HepG2 (cell line): Measurements from ENCODE around the gene MTHFS. TPM values are rescaled to one million over a fixed set of nuclear protein-coding genes. Genes with fewer than 3 reads are reported as not detected.

Experiments used
- BRF2 ChIP-seq: sonication (generic); formaldehyde crosslinking; IDR thresholded peaks from 2 replicates; pipeline ENCODE4 v1.8.1; 2022; ENCODE audit warnings: mild to moderate bottlenecking, missing genetic modification reagents
- DNMT3B ChIP-seq: conservative IDR thresholded peaks from 2 replicates; pipeline ENCODE4 v1.6.1; 2016; ENCODE audit warnings: missing biosample characterization, control low read depth
- ELF4 ChIP-seq: sonication (generic); formaldehyde crosslinking; IDR thresholded peaks from 2 replicates; pipeline ENCODE4 v1.5.0; 2020; ENCODE audit warnings: missing genetic modification reagents, mild to moderate bottlenecking, moderate library complexity, borderline replicate concordance
- HNRNPL ChIP-seq: fragments of 200-400 bp; formaldehyde crosslinking; IDR thresholded peaks from 2 replicates; pipeline ENCODE4 v1.6.1; 2017; ENCODE audit warnings: mild to moderate bottlenecking, low read depth, low read length
- HNRNPLL ChIP-seq: fragments of 200-400 bp; formaldehyde crosslinking; IDR thresholded peaks from 2 replicates; pipeline ENCODE4 v1.6.1; 2017; ENCODE audit warnings: mild to moderate bottlenecking, low read depth, low read length; ENCODE audit not compliant: poor library complexity, severe bottlenecking
- IKZF4 ChIP-seq: sonication (generic); formaldehyde crosslinking; IDR thresholded peaks from 2 replicates; pipeline ENCODE4 v1.5.1; 2020; ENCODE audit warnings: borderline replicate concordance, mild to moderate bottlenecking, low read depth, missing genetic modification reagents; ENCODE audit errors: not compliant biosample characterization
- ISX ChIP-seq: sonication (generic); formaldehyde crosslinking; conservative IDR thresholded peaks from 2 replicates; pipeline ENCODE4 v1.5.0; 2020; ENCODE audit warnings: missing genetic modification reagents
- POGZ ChIP-seq: sonication (generic); formaldehyde crosslinking; IDR thresholded peaks from 2 replicates; pipeline ENCODE4 v1.4.0; 2020; ENCODE audit warnings: mild to moderate bottlenecking, missing genetic modification reagents
- RNF2 ChIP-seq: fragments of 450-650 bp; conservative IDR thresholded peaks from 2 replicates; pipeline ENCODE4 v1.6.1; 2016; ENCODE audit warnings: low read depth
- SNAPC4 ChIP-seq: sonication (generic); formaldehyde crosslinking; IDR thresholded peaks from 2 replicates; pipeline ENCODE4 v1.4.0; 2020; ENCODE audit warnings: mild to moderate bottlenecking, missing genetic modification reagents
- SP5 ChIP-seq: IDR thresholded peaks from 2 replicates; pipeline ENCODE4 v1.6.1; 2016; ENCODE audit warnings: low read depth, borderline replicate concordance
- TOPORS ChIP-seq: sonication (generic); formaldehyde crosslinking; IDR thresholded peaks from 2 replicates; pipeline ENCODE4 v1.8.0; 2023; ENCODE audit warnings: mild to moderate bottlenecking, missing genetic modification reagents
- TRIM22 ChIP-seq: fragments of 450-650 bp; IDR thresholded peaks from 2 replicates; pipeline ENCODE4 v1.6.1; 2017
- UBTF ChIP-seq: sonication (generic); formaldehyde crosslinking; IDR thresholded peaks from 2 replicates; pipeline ENCODE4 v1.4.0; 2020; ENCODE audit warnings: mild to moderate bottlenecking, missing genetic modification reagents
- ZBTB2 ChIP-seq: sonication (generic); formaldehyde crosslinking; IDR thresholded peaks from 2 replicates; pipeline ENCODE4 v1.8.0; 2022; ENCODE audit warnings: low read depth, missing genetic modification reagents
- ZNF10 ChIP-seq: sonication (generic); formaldehyde crosslinking; IDR thresholded peaks from 2 replicates; pipeline ENCODE4 v1.4.0; 2020; ENCODE audit warnings: mild to moderate bottlenecking, low read depth, missing genetic modification reagents, borderline replicate concordance
- ZNF629 ChIP-seq: sonication (generic); formaldehyde crosslinking; conservative IDR thresholded peaks from 2 replicates; pipeline ENCODE4 v1.5.0; 2020; ENCODE audit warnings: missing genetic modification reagents
- polyA plus RNA-seq, 8 experiments: library from polyadenylated mRNA; depleted of rRNA in 3 of 8; stranded (reverse) in 7 of 8; unstranded in 1 of 8; fragments of >200 nt; fragmentation: Illumina TruSeq in 4 of 8; extraction: Trizol in 4 of 8; gene quantifications; 2 replicates each; pipeline versions ENCODE4 v1.2.1 to v1.2.3, GENCODE V29; 2011 to 2016; ENCODE audit warnings: low read depth in 4 of 8, missing spikeins in 1 of 8, mixed read lengths in 1 of 8; ENCODE audit not compliant: insufficient read depth in 1 of 8
- total RNA-seq, 5 experiments: library from RNA; depleted of rRNA; stranded (reverse); fragments of >200 nt; fragmentation: Illumina TruSeq; extraction: Trizol; gene quantifications; 2 replicates each; pipeline ENCODE4 v1.2.3, GENCODE V29; 2016; ENCODE audit warnings: low read depth in 1 of 5

MTHFS gene
- total and polyA plus RNA-seq, 2 of the 13 experiments (the other 11 are each of a cell fraction or from before 2014, with no cell fraction given): 37.0 to 49.7 TPM

- peak; percentile 76; the same call in 1 of the 2 replicates for TF ChIP-seq BRF2 (CRISPR knock-in tag)
- TF ChIP-seq HNRNPL: no peak
- peak; percentile 93 for TF ChIP-seq ISX (CRISPR knock-in tag)
- TF ChIP-seq DNMT3B (CRISPR knock-in tag): peak; percentile 79; the same call in 1 of the 2 replicates
- peak; percentile 77 for TF ChIP-seq HNRNPLL
- TF ChIP-seq IKZF4 (CRISPR knock-in tag): no peak
- TF ChIP-seq UBTF (CRISPR knock-in tag): peak; percentile 97
- TF ChIP-seq RNF2: peak; percentile 96
- peak; percentile 72; the same call in 1 of the 2 replicates for TF ChIP-seq ZBTB2 (CRISPR knock-in tag)
- TF ChIP-seq TRIM22: no peak
- peak; percentile 82 for TF ChIP-seq SP5 (CRISPR knock-in tag)
- TF ChIP-seq TOPORS (CRISPR knock-in tag): 0 out of 2 replicates have a peak, but pooled peaks have one; percentile 25
- no peak for TF ChIP-seq SNAPC4 (CRISPR knock-in tag)
- TF ChIP-seq ELF4 (CRISPR knock-in tag): no peak
- no peak for TF ChIP-seq ZNF10 (CRISPR knock-in tag)
- peak; percentile 73 for TF ChIP-seq POGZ
- 0 out of 2 replicates have a peak, but pooled peaks have one; percentile 51 for TF ChIP-seq ZNF629 (CRISPR knock-in tag)
Observed at GRCh38 chr15:79896634-79897379, at the start of gene MTHFS (continued).
